OCI-LY3 (cell line): Measurements from ENCODE around the gene MPHOSPH8.
"Not testable (repeated sequence)": the region's sequence is repeated elsewhere in the genome, so short reads cannot be mapped to it uniquely, and the experiment has no call there.

Experiments used
- H2AFZ ChIP-seq: fragments of 200-600, 300-600 bp; shearing (Covaris generic); 2 replicates; pipeline ENCODE4 v1.6.0; 2014; ENCODE audit warnings: antibody characterized with exemption, low read depth, low read length
- H3K27ac ChIP-seq: fragments of 200-600, 300-600 bp; sonication (generic); 2 replicates; pipeline ENCODE4 v1.5.1; 2014; ENCODE audit warnings: mild to moderate bottlenecking, low read length, moderate library complexity, mixed read lengths
- H3K27me3 ChIP-seq: fragments of 200-600, 300-600 bp; sonication (generic); 2 replicates; pipeline ENCODE4 v1.6.1; 2014; ENCODE audit warnings: low read depth, low read length, mixed read lengths
- H3K36me3 ChIP-seq: fragments of 200-600, 300-600 bp; sonication (generic); replicated peaks from 2 replicates; pipeline ENCODE3; 2014; ENCODE audit warnings: low read depth, low read length, mixed read lengths
- H3K4me1 ChIP-seq: fragments of 300-600, 200-600 bp; sonication (generic); 2 replicates; pipeline ENCODE4 v1.6.1; 2014; ENCODE audit warnings: low read length, mixed read lengths
- H3K4me2 ChIP-seq: fragments of 200-600, 300-600 bp; sonication (generic); 2 replicates; pipeline ENCODE4 v1.6.1; 2014; ENCODE audit warnings: low read length, mixed read lengths
- H3K4me3 ChIP-seq: fragments of 300-600, 200-600 bp; sonication (generic); 2 replicates; pipeline ENCODE4 v1.5.1; 2014; ENCODE audit warnings: antibody characterized with exemption, mild to moderate bottlenecking, low read length, moderate library complexity
- H3K79me2 ChIP-seq: fragments of 300-600, 200-600 bp; shearing (Covaris generic); 2 replicates; pipeline ENCODE4 v1.6.1; 2014; ENCODE audit warnings: mild to moderate bottlenecking, low read length, mixed read lengths
- H3K9ac ChIP-seq: fragments of 300-600, 200-600 bp; shearing (Covaris generic); 2 replicates; pipeline ENCODE4 v1.6.0; 2014; ENCODE audit warnings: mild to moderate bottlenecking, low read length, moderate library complexity
- H3K9me3 ChIP-seq: fragments of 200-600, 300-600 bp; shearing (Covaris generic); 2 replicates; pipeline ENCODE4 v1.6.1; 2014; ENCODE audit warnings: low read length, mixed read lengths; ENCODE audit not compliant: insufficient read depth
- H4K20me1 ChIP-seq: fragments of 200-600, 300-600 bp; sonication (generic); 2 replicates; pipeline ENCODE4 v1.6.1; 2016; ENCODE audit warnings: low read length, mixed read lengths; ENCODE audit not compliant: insufficient read depth
- CTCF ChIP-seq: fragments of 200-600, 300-600 bp; sonication (generic); IDR thresholded peaks from 2 replicates; pipeline ENCODE4 v1.5.1; 2014; ENCODE audit warnings: antibody characterized with exemption, low read length, low read depth
- EZH2phosphoT487 ChIP-seq: fragments of 200-600 bp; shearing (Covaris generic); IDR thresholded peaks from 2 replicates; pipeline ENCODE4 v1.6.1; 2018; ENCODE audit warnings: antibody characterized with exemption, mixed run types, low read depth

MPHOSPH8 gene

GRCh38 chr13:19632915-19633478, 462 bp upstream of the MPHOSPH8 start:
- Histone ChIP-seq H3K36me3 (peaks cover 29% of the 10 kb centered on the region), H3K9me3 (no peaks in the 10 kb centered on the region), H3K4me1 (peaks cover 13% of the 10 kb centered on the region), H3K27me3 (no peaks in the 10 kb centered on the region), H2AFZ (peak overlapping the region; percentile 71), H4K20me1 (peaks cover 29% of the 10 kb centered on the region), H3K4me3 (peak overlapping the region; percentile 97), H3K27ac (peak overlapping the region; percentile 39), H3K9ac (peak overlapping the region; percentile 63), H3K4me2 (peak overlapping the region; percentile 81), H3K79me2 (peaks cover 44% of the 10 kb centered on the region)
- TF ChIP-seq CTCF, result no peak
- TF ChIP-seq EZH2phosphoT487, result no peak

GRCh38 chr13:19634256-19634740, 839 bp downstream of the MPHOSPH8 start:
- peaks cover 29% of the 10 kb centered on the region for H4K20me1 ChIP-seq
- H3K9ac ChIP-seq, result peak overlapping the region; percentile 85
- H3K4me1 ChIP-seq, result peaks cover 13% of the 10 kb centered on the region
- TF ChIP-seq CTCF (no peak), EZH2phosphoT487 (no peak)
- no peaks in the 10 kb centered on the region for H3K9me3 ChIP-seq
- H3K4me2 ChIP-seq, result peak overlapping the region; percentile 97
- H3K36me3 ChIP-seq, result peaks cover 31% of the 10 kb centered on the region
- H2AFZ ChIP-seq, result no peak overlapping the region
- H3K79me2 ChIP-seq, result peaks cover 57% of the 10 kb centered on the region
- H3K4me3 ChIP-seq, result peak overlapping the region; percentile 97
- no peaks in the 10 kb centered on the region for H3K27me3 ChIP-seq
- no peak overlapping the region for H3K27ac ChIP-seq

- not testable (repeated sequence) for H3K27me3 ChIP-seq, H3K9me3 ChIP-seq, H3K27ac ChIP-seq, H3K9ac ChIP-seq, H3K4me3 ChIP-seq, H2AFZ ChIP-seq, H3K4me2 ChIP-seq
- peaks cover 35% of the 10 kb centered on the region for H4K20me1 ChIP-seq
- H3K4me1 ChIP-seq, result peaks cover 13% of the 10 kb centered on the region
- peaks cover 71% of the 10 kb centered on the region for H3K79me2 ChIP-seq
- H3K36me3 ChIP-seq, result peaks cover 27% of the 10 kb centered on the region
Measured at GRCh38 chr13:19635926-19636325, 2.5 kb downstream of the MPHOSPH8 start.

DNA sequence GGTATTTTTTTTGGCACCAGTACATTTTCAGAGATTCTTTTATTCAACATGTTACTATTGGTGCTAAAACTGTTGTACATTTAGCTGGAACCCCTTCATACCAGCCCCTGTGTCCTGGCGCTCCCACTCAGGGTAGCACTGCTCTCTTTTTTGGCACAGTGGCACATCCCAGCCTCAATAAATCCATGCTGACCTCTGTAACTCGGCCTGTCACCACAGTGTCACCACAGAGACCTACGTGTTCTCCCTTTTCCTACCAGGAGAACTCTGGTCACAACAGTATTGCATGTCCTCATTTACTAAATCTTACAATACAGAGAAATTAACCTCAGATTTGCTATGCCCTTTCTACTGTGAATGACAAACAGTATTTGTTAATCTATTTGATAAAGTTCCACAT, 10.2 kb downstream of the MPHOSPH8 start:
- H3K27ac ChIP-seq, result no peak overlapping the region
- no peaks in the 10 kb centered on the region for H3K4me1 ChIP-seq
- peaks cover 25% of the 10 kb centered on the region for H3K36me3 ChIP-seq

More for the DNA sequence above, 10.2 kb downstream of the MPHOSPH8 start:
- TF ChIP-seq CTCF, result no peak
- TF ChIP-seq EZH2phosphoT487, result no peak
- Histone ChIP-seq H3K79me2 (peaks cover 32% of the 10 kb centered on the region), H2AFZ (no peak overlapping the region), H4K20me1 (peaks cover 14% of the 10 kb centered on the region), H3K9ac (no peak overlapping the region), H3K27me3 (no peaks in the 10 kb centered on the region), H3K4me3 (no peak overlapping the region), H3K4me2 (no peak overlapping the region), H3K9me3 (no peaks in the 10 kb centered on the region)
